H1 (cell line): ENCODE measurements around the gene PRAF2. TPM values are rescaled to one million over a fixed set of nuclear protein-coding genes. Genes with fewer than 3 reads are reported as not detected.

Source experiments
- CTCF ChIA-PET: fragments of 300-600 bp; sonication (Branson Sonifier 250); formaldehyde crosslinking; loops from one replicate; lab custom pipeline; 2021; ENCODE audit not compliant: partially characterized antibody; lab: Charles Lee
- POLR2A ChIA-PET: fragments of 300-600 bp; sonication (Branson Sonifier 250); formaldehyde crosslinking; loops from one replicate; lab custom pipeline; 2021; ENCODE audit warnings: inconsistent platforms; ENCODE audit not compliant: partially characterized antibody; lab: Charles Lee
- DNase-seq, 2 experiments: peaks; one replicate each; pipeline versions ENCODE4 v3.0.0 to v3.0.0-alpha.2; 2010 to 2022; ENCODE audit warnings: low spot score in 2 of 2, low read depth in 1 of 2, mixed read lengths in 1 of 2
- FAIRE-seq: peaks from 2 replicates; lab custom pipeline; 2011; peaks lifted over from hg19 to GRCh38; lab: Jason Lieb, UNC
- H2AFZ ChIP-seq: 2 replicates; pipeline ENCODE4 v1.8.1; 2012; ENCODE audit warnings: low read length, inconsistent platforms
- H2AK5ac ChIP-seq: 2 replicates; pipeline ENCODE4 v1.6.1; 2013; ENCODE audit warnings: low read depth, low read length
- H2BK120ac ChIP-seq: replicated peaks from 2 replicates; pipeline ENCODE3; 2013; ENCODE audit warnings: low read depth, low read length, inconsistent platforms
- H2BK12ac ChIP-seq: 2 replicates; pipeline ENCODE4 v1.6.1; 2013; ENCODE audit warnings: low read depth, low read length
- H2BK15ac ChIP-seq: 2 replicates; pipeline ENCODE4 v1.6.1; 2013; ENCODE audit warnings: low read length
- H2BK20ac ChIP-seq: 2 replicates; pipeline ENCODE4 v1.6.1; 2013; ENCODE audit warnings: low read length
- H2BK5ac ChIP-seq: 2 replicates; pipeline ENCODE4 v1.6.1; 2013; ENCODE audit warnings: low read depth, low read length
- H3K14ac ChIP-seq: 2 replicates; pipeline ENCODE4 v1.6.1; 2013; ENCODE audit warnings: inconsistent platforms; ENCODE audit not compliant: insufficient read length
- H3K18ac ChIP-seq: 2 replicates; pipeline ENCODE4 v1.6.1; 2013; ENCODE audit warnings: low read length; ENCODE audit errors: extremely low read depth
- H3K23ac ChIP-seq: 2 replicates; pipeline ENCODE4 v1.6.1; 2013; ENCODE audit warnings: inconsistent platforms; ENCODE audit not compliant: insufficient read length
- H3K23me2 ChIP-seq: 2 replicates; pipeline ENCODE4 v1.6.1; 2013; ENCODE audit warnings: low read depth, low read length
- H3K27ac ChIP-seq: 2 replicates; pipeline ENCODE4 v1.6.1; 2011; ENCODE audit warnings: low read depth, low read length, inconsistent platforms
- H3K27me3 ChIP-seq, 4 experiments: replicated peaks in 1 of 4; 1 replicate in 1 of 4; 2 replicates in 3 of 4; pipeline versions ENCODE4 v1.6.1 to v1.8.1; 2011 to 2013; ENCODE audit warnings: low read length in 3 of 4, mild to moderate bottlenecking in 3 of 4, inconsistent platforms in 2 of 4, mixed read lengths in 2 of 4, moderate library complexity in 1 of 4; ENCODE audit not compliant: control insufficient read depth in 3 of 4, insufficient read depth in 3 of 4; ENCODE audit errors: extremely low read depth in 1 of 4
- H3K36me3 ChIP-seq, 4 experiments: 2 replicates each; pipeline versions ENCODE4 v1.6.1 to v1.8.1; 2011 to 2013; ENCODE audit warnings: mild to moderate bottlenecking in 4 of 4, low read length in 3 of 4, moderate library complexity in 2 of 4, control low read depth in 1 of 4, inconsistent platforms in 1 of 4; ENCODE audit not compliant: insufficient read depth in 4 of 4, control insufficient read depth in 2 of 4
- H3K4ac ChIP-seq: replicated peaks from 2 replicates; pipeline ENCODE3; 2013; ENCODE audit warnings: low read length, low read depth, mixed read lengths, inconsistent platforms; ENCODE audit not compliant: insufficient read length
- H3K4me1 ChIP-seq, 4 experiments: replicated peaks in 1 of 4; 1 replicate in 1 of 4; 2 replicates in 3 of 4; pipeline versions ENCODE4 v1.6.1 to v1.8.1; 2011 to 2013; ENCODE audit warnings: low read length in 3 of 4, inconsistent platforms in 2 of 4, mixed read lengths in 1 of 4; ENCODE audit not compliant: insufficient read depth in 4 of 4, control insufficient read depth in 3 of 4
- H3K4me2 ChIP-seq, 2 experiments: 2 replicates each; pipeline versions ENCODE4 v1.6.1 to v1.8.1; 2011 to 2013; ENCODE audit warnings: low read depth in 2 of 2, low read length in 2 of 2, control low read depth in 1 of 2, inconsistent platforms in 1 of 2, mild to moderate bottlenecking in 1 of 2; ENCODE audit not compliant: insufficient read depth in 1 of 2
- H3K4me3 ChIP-seq, 4 experiments: fragments of 200-600, 300-600 bp in 1 of 4; sonication (generic), shearing (Covaris generic), sonication (Bioruptor Twin) in 1 of 4; 2 replicates each; pipeline versions ENCODE4 v1.5.1 to v1.8.1; 2011 to 2016; ENCODE audit warnings: low read length in 4 of 4, low read depth in 3 of 4, control low read depth in 2 of 4, inconsistent platforms in 2 of 4, mild to moderate bottlenecking in 2 of 4, mixed read lengths in 1 of 4, moderate library complexity in 1 of 4; ENCODE audit not compliant: insufficient read depth in 2 of 4; ENCODE audit errors: extremely low read depth in 1 of 4
- H3K56ac ChIP-seq: replicated peaks from 2 replicates; pipeline ENCODE3; 2013; ENCODE audit warnings: low read depth, mild to moderate bottlenecking, mixed read lengths, low read length, inconsistent platforms; ENCODE audit not compliant: insufficient read length
- H3K79me1 ChIP-seq: 2 replicates; pipeline ENCODE4 v1.6.1; 2013; ENCODE audit warnings: low read depth, low read length, control low read depth
- H3K79me2 ChIP-seq, 2 experiments: 2 replicates each; pipeline versions ENCODE4 v1.6.1 to v1.8.1; 2012 to 2013; ENCODE audit warnings: low read length in 2 of 2, mild to moderate bottlenecking in 2 of 2, inconsistent platforms in 1 of 2; ENCODE audit not compliant: insufficient read depth in 2 of 2, control insufficient read depth in 1 of 2
- H3K9ac ChIP-seq, 4 experiments: replicated peaks in 1 of 4; 1 replicate in 1 of 4; 2 replicates in 3 of 4; pipeline versions ENCODE4 v1.6.1 to v1.8.1; 2011 to 2013; ENCODE audit warnings: low read depth in 3 of 4, low read length in 3 of 4, control low read depth in 2 of 4, mild to moderate bottlenecking in 2 of 4, moderate library complexity in 2 of 4, inconsistent platforms in 1 of 4; ENCODE audit errors: extremely low read depth in 1 of 4
- H3K9me3 ChIP-seq, 2 experiments: 2 replicates each; pipeline versions ENCODE4 v1.6.1 to v1.8.1; 2012 to 2013; ENCODE audit warnings: mild to moderate bottlenecking in 2 of 2, moderate library complexity in 2 of 2, control low read depth in 1 of 2, inconsistent platforms in 1 of 2, low read depth in 1 of 2, low read length in 1 of 2, mixed read lengths in 1 of 2; ENCODE audit not compliant: insufficient read depth in 2 of 2
- H4K20me1 ChIP-seq, 2 experiments: replicated peaks in 1 of 2; 2 replicates each; pipeline versions ENCODE3 to v1.8.1; 2011 to 2013; ENCODE audit warnings: inconsistent platforms in 2 of 2, low read length in 2 of 2, mild to moderate bottlenecking in 1 of 2; ENCODE audit not compliant: insufficient read depth in 2 of 2, control insufficient read depth in 1 of 2
- H4K5ac ChIP-seq: 2 replicates; pipeline ENCODE4 v1.6.1; 2013; ENCODE audit warnings: low read length, low read depth, mixed read lengths, inconsistent platforms; ENCODE audit not compliant: insufficient read length
- H4K8ac ChIP-seq: 2 replicates; pipeline ENCODE4 v1.8.0; 2013; ENCODE audit warnings: mild to moderate bottlenecking, moderate library complexity, low read length, inconsistent platforms; ENCODE audit not compliant: insufficient read depth; ENCODE audit errors: extremely low read depth
- H4K91ac ChIP-seq: replicated peaks from 2 replicates; pipeline ENCODE3; 2013; ENCODE audit warnings: low read length, mixed read lengths, inconsistent platforms; ENCODE audit not compliant: insufficient read length
- BRCA1 ChIP-seq: IDR thresholded peaks from 2 replicates; pipeline ENCODE4 v1.6.1; 2012; ENCODE audit warnings: low read depth, low read length, improper control_type of control experiment
- CBX5 ChIP-seq: fragments of 300-800, 300-1000 bp; sonication (generic); IDR thresholded peaks from 2 replicates; pipeline ENCODE4 v1.7.1; 2016; ENCODE audit warnings: antibody characterized with exemption, low read length, low read depth
- CEBPB ChIP-seq: IDR thresholded peaks from 2 replicates; pipeline ENCODE4 v1.6.1; 2012; ENCODE audit warnings: low read depth, low read length
- CHD1 ChIP-seq: IDR thresholded peaks from 2 replicates; pipeline ENCODE4 v1.6.1; 2012; ENCODE audit warnings: low read depth, low read length, improper control_type of control experiment
- EZH2 ChIP-seq: fragments of 200-600 bp; sonication (generic); IDR thresholded peaks from 2 replicates; pipeline ENCODE4 v1.7.1; 2012; ENCODE audit warnings: low read depth, mild to moderate bottlenecking, moderate library complexity, low read length, inconsistent platforms; ENCODE audit not compliant: severe bottlenecking
- HDAC2 ChIP-seq, 2 experiments: fragments of 300-600 bp in 1 of 2; sonication (generic) in 1 of 2; IDR thresholded peaks; 2 replicates each; pipeline ENCODE4 v1.6.1; 2011 to 2012; ENCODE audit warnings: low read depth in 2 of 2, low read length in 2 of 2, mild to moderate bottlenecking in 2 of 2, moderate library complexity in 2 of 2, borderline replicate concordance in 1 of 2, inconsistent platforms in 1 of 2
- NANOG ChIP-seq: IDR thresholded peaks from 2 replicates; pipeline ENCODE4 v1.6.1; 2011; ENCODE audit warnings: low read length, low read depth, mild to moderate bottlenecking, inconsistent platforms; ENCODE audit not compliant: insufficient read depth, poor library complexity, severe bottlenecking
- POLR2A ChIP-seq, 2 experiments: IDR thresholded peaks; 1 replicate in 1 of 2; 2 replicates in 1 of 2; pipeline ENCODE4 v1.6.1; 2011; ENCODE audit warnings: low read depth in 2 of 2, low read length in 2 of 2, mild to moderate bottlenecking in 2 of 2; ENCODE audit errors: control extremely low read depth in 1 of 2
- SIN3A ChIP-seq, 2 experiments: IDR thresholded peaks in 1 of 2; conservative IDR thresholded peaks in 1 of 2; 2 replicates each; pipeline ENCODE4 v1.6.1; 2011 to 2012; ENCODE audit warnings: low read length in 2 of 2, improper control_type of control experiment in 1 of 2, low read depth in 1 of 2, mild to moderate bottlenecking in 1 of 2
- SIRT6 ChIP-seq: IDR thresholded peaks from one replicate; pipeline ENCODE4 v1.7.1; 2012; ENCODE audit warnings: low read length, inconsistent platforms
- SIX5 ChIP-seq: IDR thresholded peaks from 2 replicates; pipeline ENCODE4 v1.6.1; 2011; ENCODE audit warnings: mild to moderate bottlenecking, low read depth, low read length
- TBP ChIP-seq: IDR thresholded peaks from 2 replicates; pipeline ENCODE4 v1.6.1; 2011; ENCODE audit warnings: low read depth, low read length, improper control_type of control experiment
- TEAD4 ChIP-seq: IDR thresholded peaks from 2 replicates; pipeline ENCODE4 v1.6.1; 2012; ENCODE audit warnings: low read depth, low read length, inconsistent platforms, mixed read lengths
- WGBS, 2 experiments: shearing (Covaris generic) in 1 of 2; methylation state at CpG; one replicate each; pipeline versions ENCODE4 v1.1.6 to v1.1.7; 2013 to 2015; ENCODE audit warnings: low lambda C conversion rate in 2 of 2, mixed read lengths in 2 of 2, inconsistent platforms in 1 of 2, low coverage in 1 of 2, missing lambda C conversion rate in 1 of 2; ENCODE audit not compliant: insufficient replicate concordance in 2 of 2, insufficient coverage in 1 of 2, insufficient read length in 1 of 2; ENCODE audit errors: extremely low coverage in 1 of 2, missing lambda C conversion rate in 1 of 2; 5-methylcytosine and 5-hydroxymethylcytosine counted together
- polyA plus RNA-seq, 7 experiments: library from polyadenylated mRNA; depleted of rRNA in 3 of 7; stranded (reverse) in 5 of 7; unstranded in 2 of 7; fragments of >200 nt in 5 of 7; fragments of 200-250 nt in 2 of 7; gene quantifications; 1 replicate in 5 of 7; 2 replicates in 1 of 7; 4 replicates in 1 of 7; pipeline versions ENCODE4 v1.2.1 to v1.2.3, GENCODE V29; 2011 to 2013; ENCODE audit warnings: missing spikeins in 2 of 7, mixed read lengths in 2 of 7
- total RNA-seq: library from RNA; stranded (reverse); fragmentation: NEBNext Ultra II Directional; extraction: Animal tissue kit (Norgen Biotek cat#: 25700); gene quantifications from 2 replicates; pipeline ENCODE4 v1.2.1, GENCODE V29; 2021
- TF ChIP-seq, protein P1 (sequence below): IDR thresholded peaks from 2 replicates; pipeline ENCODE4 v1.6.1; 2011; ENCODE audit warnings: low read depth, mild to moderate bottlenecking, low read length; ENCODE audit not compliant: insufficient read depth

PRAF2 gene
- total and polyA plus RNA-seq, 2 of the 8 experiments (the other 6 are each of a cell fraction or from before 2014, with no cell fraction given): 11.3 to 15.4 TPM

DNA sequence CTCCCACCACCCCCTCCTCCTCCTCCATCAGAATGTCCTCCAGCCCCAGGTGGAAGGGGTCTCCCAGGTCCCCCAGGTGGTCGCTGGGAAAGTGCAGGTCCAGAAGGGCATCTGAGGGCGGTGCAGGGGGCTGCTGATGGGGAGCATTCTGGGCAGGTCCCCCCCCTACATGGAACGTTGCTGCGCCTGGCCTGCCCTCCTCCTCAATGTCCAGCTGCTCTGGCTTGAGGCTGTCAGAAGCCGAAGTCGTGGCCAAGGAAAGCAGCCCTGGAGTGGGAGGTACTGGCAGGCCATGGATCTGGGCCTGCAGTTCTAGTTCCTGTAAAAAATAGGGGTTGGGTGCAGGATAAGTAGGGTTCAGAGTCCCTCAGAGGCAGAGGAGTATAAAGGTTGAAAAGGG is 43.5 kb downstream of the PRAF2 start:
- H3K56ac ChIP-seq: no peak overlapping the region
- no peaks in the 10 kb centered on the region for H3K27me3 ChIP-seq
- H3K79me2 ChIP-seq: no peaks in the 10 kb centered on the region
- no peaks in the 10 kb centered on the region for H3K23me2 ChIP-seq
- H2AFZ ChIP-seq: no peak overlapping the region
- no peak overlapping the region for H4K91ac ChIP-seq
- no peak overlapping the region for H2BK12ac ChIP-seq
- CTCF ChIA-PET: no interaction called here
- no peak overlapping the region for H3K14ac ChIP-seq
- no peak for DNase-seq
- no peak overlapping the region for H2BK20ac ChIP-seq
- H3K4me3 ChIP-seq: no peak overlapping the region
- H4K20me1 ChIP-seq: peaks cover 0 to 2% of the 10 kb centered on the region in 2 experiments
- no peak overlapping the region for H2BK120ac ChIP-seq
- no peak overlapping the region for H4K5ac ChIP-seq
- H3K4ac ChIP-seq: no peak overlapping the region
- H3K27ac ChIP-seq: no peak overlapping the region; the same call in 1 of the 2 replicates
- no peaks in the 10 kb centered on the region for H3K9me3 ChIP-seq
- H3K23ac ChIP-seq: no peak overlapping the region
- H3K18ac ChIP-seq: no peak overlapping the region
- H3K36me3 ChIP-seq: peaks cover 10 to 52% (median 36%) of the 10 kb centered on the region in 4 experiments; a peak in 7 of 8 replicates
- no peak for FAIRE-seq
- H3K4me1 ChIP-seq: peaks cover 0 to 6% (median 2%) of the 10 kb centered on the region in 4 experiments; a peak in 2 of 7 replicates
- POLR2A ChIA-PET: interaction anchor here (0.9 to 2.0 kb wide), 9 partner anchors 10 to 115 kb away, joined by 3 to 11 read pairs (median 3); partner anchors contain the start of gene KCND1
- H2AK5ac ChIP-seq: no peak overlapping the region
- 73% methylated on average over 2 of the region's 6 CpGs; no CpG with 5 or more reads in 1 of the 2 experiments for WGBS, 2 experiments
- H3K9ac ChIP-seq: no peak overlapping the region
- no peaks in the 10 kb centered on the region for H3K79me1 ChIP-seq
- no peak overlapping the region for H2BK5ac ChIP-seq
- H4K8ac ChIP-seq: no peak overlapping the region
- H3K4me2 ChIP-seq: no peak overlapping the region; a peak in 1 of 4 replicates
- no peak overlapping the region for H2BK15ac ChIP-seq
- TF ChIP-seq POLR2A (IDR thresholded peaks at IDR 0.05; ENCODE audit: control extremely low read depth in 1 of 2, low read depth in 2 of 2, low read length in 2 of 2): no peak
- no peak for TF ChIP-seq BRCA1
- no peak for TF ChIP-seq EZH2
- TF ChIP-seq CHD1: no peak
- no peak for TF ChIP-seq NANOG
- TF ChIP-seq, protein P1, sequence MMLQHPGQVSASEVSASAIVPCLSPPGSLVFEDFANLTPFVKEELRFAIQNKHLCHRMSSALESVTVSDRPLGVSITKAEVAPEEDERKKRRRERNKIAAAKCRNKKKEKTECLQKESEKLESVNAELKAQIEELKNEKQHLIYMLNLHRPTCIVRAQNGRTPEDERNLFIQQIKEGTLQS: no peak
- TF ChIP-seq TBP: no peak
- no peak for TF ChIP-seq SIN3A (conservative IDR thresholded peaks at IDR 0.05 in 1 of 2, IDR thresholded peaks at IDR 0.05 in 1 of 2; ENCODE audit: low read depth in 1 of 2, low read length in 2 of 2)
- no peak for TF ChIP-seq SIRT6
- TF ChIP-seq SIX5: no peak
- no peak for TF ChIP-seq HDAC2 (IDR thresholded peaks at IDR 0.05; ENCODE audit: borderline replicate concordance in 1 of 2, low read depth in 2 of 2, low read length in 2 of 2)
- TF ChIP-seq CEBPB: no peak
- no peak for TF ChIP-seq CBX5
- no peak for TF ChIP-seq TEAD4
